Measurements from ENCODE around the gene CLDN12.
"Not testable (repeated sequence)": the region's sequence is repeated elsewhere in the genome, so short reads cannot be mapped to it uniquely, and the experiment has no call there.

The CLDN12 gene

GRCh38 chr7:90461219-90461618 is 58.0 kb downstream of the CLDN12 start:
- DNase-seq (ENCODE audit: extremely low spot score), result no peak
- CTCF ChIA-PET, result no interaction called here
- POLR2A ChIA-PET, result no interaction called here
- TF ChIP-seq LEF1 (IDR thresholded peaks at IDR 0.05; ENCODE audit: borderline replicate concordance), result no peak
- no peak for TF ChIP-seq FOXM1 (IDR thresholded peaks at IDR 0.05; ENCODE audit: borderline replicate concordance)
- TF ChIP-seq, protein P1, sequence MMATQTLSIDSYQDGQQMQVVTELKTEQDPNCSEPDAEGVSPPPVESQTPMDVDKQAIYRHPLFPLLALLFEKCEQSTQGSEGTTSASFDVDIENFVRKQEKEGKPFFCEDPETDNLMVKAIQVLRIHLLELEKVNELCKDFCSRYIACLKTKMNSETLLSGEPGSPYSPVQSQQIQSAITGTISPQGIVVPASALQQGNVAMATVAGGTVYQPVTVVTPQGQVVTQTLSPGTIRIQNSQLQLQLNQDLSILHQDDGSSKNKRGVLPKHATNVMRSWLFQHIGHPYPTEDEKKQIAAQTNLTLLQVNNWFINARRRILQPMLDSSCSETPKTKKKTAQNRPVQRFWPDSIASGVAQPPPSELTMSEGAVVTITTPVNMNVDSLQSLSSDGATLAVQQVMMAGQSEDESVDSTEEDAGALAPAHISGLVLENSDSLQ (IDR thresholded peaks at IDR 0.05), result no peak
- TF ChIP-seq NFRKB (IDR thresholded peaks at IDR 0.05), result no peak
- TF ChIP-seq BHLHE40 (IDR thresholded peaks at IDR 0.05; ENCODE audit: borderline replicate concordance), result no peak
- no peak for TF ChIP-seq HDGF (IDR thresholded peaks at IDR 0.05; ENCODE audit: borderline replicate concordance)
- no peak for TF ChIP-seq L3MBTL2 (conservative IDR thresholded peaks at IDR 0.05)
- no peak for TF ChIP-seq ZNF384 (IDR thresholded peaks at IDR 0.05)
- no peak for TF ChIP-seq FOXA1 (IDR thresholded peaks at IDR 0.05)
- no peak for TF ChIP-seq FOXK2 (IDR thresholded peaks at IDR 0.05)
- TF ChIP-seq ELF4 (IDR thresholded peaks at IDR 0.05), result no peak
- no peak for TF ChIP-seq SP1 (IDR thresholded peaks at IDR 0.05)
- no peak for TF ChIP-seq ARNT (IDR thresholded peaks at IDR 0.05)
- TF ChIP-seq TARDBP (IDR thresholded peaks at IDR 0.05), result no peak
- TF ChIP-seq SUZ12 (IDR thresholded peaks at IDR 0.05), result no peak
- no peak for TF ChIP-seq CTBP1 (IDR thresholded peaks at IDR 0.05; ENCODE audit: borderline replicate concordance)

- CTCF ChIA-PET; POLR2A ChIA-PET; DNase-seq (ENCODE audit: extremely low spot score): not testable (repeated sequence)
Observed at GRCh38 chr7:90463151-90463628, 59.9 kb downstream of the CLDN12 start.
